ENCODE measurements around the gene VWA8.

DNA sequence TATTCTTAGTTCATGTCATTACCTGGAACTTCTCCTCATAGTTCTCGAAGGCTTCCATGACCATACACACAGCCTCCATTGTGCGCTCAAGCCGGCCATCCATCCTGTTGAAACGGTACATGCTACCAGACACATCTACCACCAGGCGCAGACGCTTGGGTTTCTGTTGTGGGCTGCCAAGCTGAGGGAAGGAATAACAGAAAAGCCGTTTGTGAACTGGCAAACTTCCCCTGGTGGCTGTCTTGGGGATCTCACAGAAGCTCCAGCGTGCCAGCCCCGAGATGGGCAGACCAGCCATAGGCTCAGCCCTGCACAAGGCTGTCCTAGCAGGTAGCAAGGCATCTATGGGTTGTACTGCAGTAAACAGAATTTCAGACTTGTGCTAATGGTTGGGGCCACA is 373.4 kb downstream of the VWA8 start:
- TF ChIP-seq POLR2A (IDR thresholded peaks at IDR 0.05) = no peak
- TF ChIP-seq, protein P1, sequence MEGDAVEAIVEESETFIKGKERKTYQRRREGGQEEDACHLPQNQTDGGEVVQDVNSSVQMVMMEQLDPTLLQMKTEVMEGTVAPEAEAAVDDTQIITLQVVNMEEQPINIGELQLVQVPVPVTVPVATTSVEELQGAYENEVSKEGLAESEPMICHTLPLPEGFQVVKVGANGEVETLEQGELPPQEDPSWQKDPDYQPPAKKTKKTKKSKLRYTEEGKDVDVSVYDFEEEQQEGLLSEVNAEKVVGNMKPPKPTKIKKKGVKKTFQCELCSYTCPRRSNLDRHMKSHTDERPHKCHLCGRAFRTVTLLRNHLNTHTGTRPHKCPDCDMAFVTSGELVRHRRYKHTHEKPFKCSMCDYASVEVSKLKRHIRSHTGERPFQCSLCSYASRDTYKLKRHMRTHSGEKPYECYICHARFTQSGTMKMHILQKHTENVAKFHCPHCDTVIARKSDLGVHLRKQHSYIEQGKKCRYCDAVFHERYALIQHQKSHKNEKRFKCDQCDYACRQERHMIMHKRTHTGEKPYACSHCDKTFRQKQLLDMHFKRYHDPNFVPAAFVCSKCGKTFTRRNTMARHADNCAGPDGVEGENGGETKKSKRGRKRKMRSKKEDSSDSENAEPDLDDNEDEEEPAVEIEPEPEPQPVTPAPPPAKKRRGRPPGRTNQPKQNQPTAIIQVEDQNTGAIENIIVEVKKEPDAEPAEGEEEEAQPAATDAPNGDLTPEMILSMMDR (IDR thresholded peaks at IDR 0.05) = no peak
- no peak for TF ChIP-seq EP300 (IDR thresholded peaks at IDR 0.05)
